Uterus (tissue), 2 donors: Measurements from ENCODE around the gene F2.

Experiments used
- CTCF ChIP-seq, 4 experiments: fragments of 200-600 bp in 2 of 4; fragments of 450-650 bp in 2 of 4; sonication (generic) in 2 of 4; IDR thresholded peaks; one replicate each; pipeline ENCODE4 v1.5.1; 2016 to 2019; ENCODE audit warnings: antibody characterized with exemption in 4 of 4, mild to moderate bottlenecking in 2 of 4, moderate library complexity in 1 of 4
- POLR2A ChIP-seq, 2 donors: fragments of 450-650 bp; IDR thresholded peaks; one replicate each; pipeline ENCODE4 v1.6.1; 2016; ENCODE audit warnings: antibody characterized with exemption in 2 of 2, mild to moderate bottlenecking in 1 of 2, moderate library complexity in 1 of 2

- TF ChIP-seq CTCF (IDR thresholded peaks at IDR 0.05) (no peak), POLR2A (IDR thresholded peaks at IDR 0.05) (no peak)
These were observed 59.4 kb downstream of the F2 start for GRCh38 chr11:46778416-46778815.
